CD4-positive, alpha-beta T cell (primary cell): ENCODE results near the gene BORCS5. TPM values are rescaled to one million over a fixed set of nuclear protein-coding genes. Genes with fewer than 3 reads are reported as not detected.
"Not testable (repeated sequence)": the region's sequence is repeated elsewhere in the genome, so short reads cannot be mapped to it uniquely, and the experiment has no call there.

Experiments
- ATAC-seq: fragments of 200-7000 bp; cut with Tn5 transposase; one replicate; pipeline ENCODE4 v1.10.0; 2022; ENCODE audit warnings: mild to moderate bottlenecking; ENCODE audit not compliant: poor library complexity
- CTCF ChIA-PET: fragments of 350-600 bp; sonication (Branson Sonifier 250); formaldehyde crosslinking; loops from one replicate; lab custom pipeline; 2021; ENCODE audit warnings: antibody characterized with exemption, inconsistent platforms; lab: Charles Lee
- POLR2A ChIA-PET: fragments of 350-600 bp; sonication (Branson Sonifier 250); formaldehyde crosslinking; loops from one replicate; lab custom pipeline; 2021; ENCODE audit warnings: antibody characterized with exemption, inconsistent platforms; lab: Charles Lee
- DNase-seq, 14 experiments: peaks; one replicate each; pipeline ENCODE4 v3.0.0-alpha.2; 2013 to 2020; ENCODE audit warnings: mixed read lengths in 2 of 14
- H3K27ac ChIP-seq, 2 donors: one replicate each; pipeline versions ENCODE4 v1.5.1 to v1.7.0; 2013; ENCODE audit warnings: low read length in 2 of 2, low read depth in 1 of 2, mild to moderate bottlenecking in 1 of 2
- H3K27me3 ChIP-seq, 2 experiments: 1 replicate in 1 of 2; 2 replicates in 1 of 2; pipeline versions ENCODE4 v1.6.1 to v1.7.0; 2013; ENCODE audit warnings: low read length in 2 of 2, control low read depth in 1 of 2, mild to moderate bottlenecking in 1 of 2, moderate library complexity in 1 of 2; ENCODE audit not compliant: insufficient read depth in 2 of 2, control insufficient read depth in 1 of 2
- H3K36me3 ChIP-seq: one replicate; pipeline ENCODE4 v1.6.1; 2013; ENCODE audit warnings: low read length, control low read depth; ENCODE audit not compliant: insufficient read depth
- H3K4me1 ChIP-seq: one replicate; pipeline ENCODE4 v1.6.1; 2013; ENCODE audit warnings: low read length, control low read depth; ENCODE audit not compliant: insufficient read depth
- H3K4me3 ChIP-seq: one replicate; pipeline ENCODE4 v1.5.1; 2013; ENCODE audit warnings: mild to moderate bottlenecking, low read length, moderate library complexity
- H3K9me3 ChIP-seq, 2 experiments: 1 replicate in 1 of 2; 2 replicates in 1 of 2; pipeline versions ENCODE4 v1.6.1 to v1.7.0; 2013; ENCODE audit warnings: low read length in 2 of 2, mild to moderate bottlenecking in 2 of 2, control low read depth in 1 of 2, moderate library complexity in 1 of 2; ENCODE audit not compliant: control insufficient read depth in 1 of 2, insufficient read depth in 1 of 2
- H3K27ac Mint-ChIP-seq: one replicate; pipeline ENCODE4 v1.8.0; 2020; ENCODE audit warnings: mixed read lengths
- H3K27me3 Mint-ChIP-seq: one replicate; pipeline ENCODE4 v1.8.0; 2021; ENCODE audit warnings: mixed read lengths
- H3K36me3 Mint-ChIP-seq: one replicate; pipeline ENCODE4 v1.8.0; 2021; ENCODE audit warnings: low read depth, mixed read lengths
- H3K4me1 Mint-ChIP-seq: one replicate; pipeline ENCODE4 v1.8.0; 2021; ENCODE audit warnings: low read depth, mixed read lengths
- H3K4me3 Mint-ChIP-seq: one replicate; pipeline ENCODE4 v1.8.0; 2020; ENCODE audit warnings: mild to moderate bottlenecking, mixed read lengths
- H3K9me3 Mint-ChIP-seq: one replicate; pipeline ENCODE4 v1.8.0; 2020; ENCODE audit warnings: mixed read lengths
- intact Hi-C, 2 experiments: fragments of 100-400 bp; cut with DNase I in 1 of 2; cut with micrococcal nuclease in 1 of 2; formaldehyde crosslinking; loops; one replicate each; pipeline versions ENCODE4 v1.15.1 to v1.9.0; 2023 to 2025; cut with DNase I, micrococcal nuclease
- polyA plus RNA-seq, 2 donors: library from polyadenylated mRNA; unstranded; fragments of 120-200 nt; gene quantifications; one replicate each; pipeline ENCODE4 v1.2.1, GENCODE V29; 2013
- total RNA-seq, 174 experiments: library from RNA in 2 of 174; stranded (reverse) in 2 of 174; gene quantifications; one replicate each; pipeline ENCODE4 v1.2.3 and lab custom pipeline; 2021 to 2026
- TF ChIP-seq, protein P1 (sequence below): fragments of 200-600 bp; IDR thresholded peaks from one replicate; pipeline ENCODE4 v1.8.0; 2022; ENCODE audit warnings: antibody characterized with exemption, mild to moderate bottlenecking

The BORCS5 gene
- 10 to 100 TPM; 36.4 to 39.3 TPM for total RNA-seq
- polyA plus RNA-seq (2013, experiment 1 of 2): 10.2 TPM
- 9.9 TPM for polyA plus RNA-seq (2013, experiment 2 of 2)
- total RNA-seq (lab: John Stamatoyannopoulos, UW): 7.0 to 73.7 (median 22.5) reads per million in 172 experiments

GRCh38 chr12:12356896-12357718 lies at the start of gene BORCS5:
Gene BORCS5 (plus strand): TSS chr12:12357078. CDS start chr12:12357452, 374 bp downstream.
- peaks cover 27% of the 10 kb centered on the region for H3K36me3 Mint-ChIP-seq
- DNase-seq (peak; percentile 96 to 99 (median 98)), ATAC-seq (peak; percentile 85)
- POLR2A ChIA-PET: interaction anchor here (0.6 to 3.9 kb wide), 49 partner anchors 7 to 1743 kb away, joined by 3 to 175 read pairs (median 7); partner anchors contain the start of genes CDKN1B, CREBL2, DUSP16 and ETV6
- Histone ChIP-seq H3K36me3 (peaks cover 9% of the 10 kb centered on the region), H3K4me1 (peaks cover 41% of the 10 kb centered on the region), H3K4me3 (peak within 1 kb of the TSS; percentile 87), H3K27me3 (no peaks in the 10 kb centered on the region), H3K27ac (peak within 1 kb of the TSS; percentile 86 to 93), H3K9me3 (no peaks in the 10 kb centered on the region)
- no peaks in the 10 kb centered on the region for H3K9me3 Mint-ChIP-seq
- H3K27me3 Mint-ChIP-seq: no peaks in the 10 kb centered on the region
- TF ChIP-seq, protein P1, sequence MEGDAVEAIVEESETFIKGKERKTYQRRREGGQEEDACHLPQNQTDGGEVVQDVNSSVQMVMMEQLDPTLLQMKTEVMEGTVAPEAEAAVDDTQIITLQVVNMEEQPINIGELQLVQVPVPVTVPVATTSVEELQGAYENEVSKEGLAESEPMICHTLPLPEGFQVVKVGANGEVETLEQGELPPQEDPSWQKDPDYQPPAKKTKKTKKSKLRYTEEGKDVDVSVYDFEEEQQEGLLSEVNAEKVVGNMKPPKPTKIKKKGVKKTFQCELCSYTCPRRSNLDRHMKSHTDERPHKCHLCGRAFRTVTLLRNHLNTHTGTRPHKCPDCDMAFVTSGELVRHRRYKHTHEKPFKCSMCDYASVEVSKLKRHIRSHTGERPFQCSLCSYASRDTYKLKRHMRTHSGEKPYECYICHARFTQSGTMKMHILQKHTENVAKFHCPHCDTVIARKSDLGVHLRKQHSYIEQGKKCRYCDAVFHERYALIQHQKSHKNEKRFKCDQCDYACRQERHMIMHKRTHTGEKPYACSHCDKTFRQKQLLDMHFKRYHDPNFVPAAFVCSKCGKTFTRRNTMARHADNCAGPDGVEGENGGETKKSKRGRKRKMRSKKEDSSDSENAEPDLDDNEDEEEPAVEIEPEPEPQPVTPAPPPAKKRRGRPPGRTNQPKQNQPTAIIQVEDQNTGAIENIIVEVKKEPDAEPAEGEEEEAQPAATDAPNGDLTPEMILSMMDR: peak; percentile 30
- H3K27ac Mint-ChIP-seq: peak within 1 kb of the TSS; percentile 97
- peak within 1 kb of the TSS; percentile 94 for H3K4me3 Mint-ChIP-seq
- CTCF ChIA-PET: interaction anchor here (0.6 to 2.9 kb wide), 16 partner anchors 9 to 379 kb away, joined by 3 to 13 read pairs (median 4); no protein-coding TSS in a partner anchor
- peaks cover 65% of the 10 kb centered on the region for H3K4me1 Mint-ChIP-seq
- intact Hi-C loops: loop anchor here (2.0 to 10.0 kb wide), 9 partner anchors 205 to 1742 kb away; partner anchors contain the start of genes CREBL2 (in 2 of the 2), DDX47 (in 1 of the 2), DUSP16 (in 1 of the 2) and GSG1 (in 1 of the 2)

GRCh38 chr12:12310695-12311094 lies 46.2 kb upstream of the BORCS5 start:
- DNase-seq, ATAC-seq, H3K27ac Mint-ChIP-seq, POLR2A ChIA-PET, H3K4me1 Mint-ChIP-seq, H3K9me3 Mint-ChIP-seq, H3K36me3 Mint-ChIP-seq, intact Hi-C loops, H3K4me3 ChIP-seq, H3K27ac ChIP-seq, H3K36me3 ChIP-seq, H3K4me1 ChIP-seq, H3K27me3 Mint-ChIP-seq, H3K27me3 ChIP-seq, CTCF ChIA-PET, H3K4me3 Mint-ChIP-seq, H3K9me3 ChIP-seq: not testable (repeated sequence)

DNA sequence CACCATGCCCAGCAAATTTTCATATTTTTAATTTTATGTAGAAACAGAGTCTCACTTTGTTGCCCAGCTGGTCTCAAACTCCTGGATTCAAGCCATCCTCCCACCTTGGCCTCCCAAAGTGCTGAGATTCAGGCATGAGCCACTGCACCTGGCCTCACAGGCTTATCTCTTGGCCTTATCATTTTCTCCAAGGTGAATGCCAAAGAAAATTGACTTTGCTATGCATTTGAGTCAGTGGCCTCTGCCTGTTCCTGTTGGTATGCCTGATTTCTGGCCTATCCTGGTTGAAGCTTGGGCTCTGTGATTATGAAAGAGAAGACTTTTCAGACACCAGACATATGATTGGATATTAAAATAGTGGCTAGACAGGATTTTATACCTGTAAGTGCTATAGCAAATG lies 41.0 kb upstream of the BORCS5 start:
- TF ChIP-seq, protein P1: no peak
- H3K9me3 Mint-ChIP-seq: no peaks in the 10 kb centered on the region
- H3K36me3 ChIP-seq: no peaks in the 10 kb centered on the region
- intact Hi-C loops: no loop called here
- CTCF ChIA-PET: interaction anchor here (1.6 kb wide), 1 partner anchor 18 kb away, joined by 3 read pairs; no protein-coding TSS in a partner anchor
- no peak overlapping the region for H3K27ac ChIP-seq
- no peaks in the 10 kb centered on the region for H3K4me1 Mint-ChIP-seq
- no peak overlapping the region for H3K4me3 ChIP-seq
- no peaks in the 10 kb centered on the region for H3K27me3 ChIP-seq
- H3K9me3 ChIP-seq: peaks cover 0 to 4% of the 10 kb centered on the region in 2 experiments
- no peaks in the 10 kb centered on the region for H3K4me1 ChIP-seq
- H3K27me3 Mint-ChIP-seq: no peaks in the 10 kb centered on the region
- POLR2A ChIA-PET: no interaction called here
- no peak overlapping the region for H3K4me3 Mint-ChIP-seq
- no peaks in the 10 kb centered on the region for H3K36me3 Mint-ChIP-seq
- no peak for DNase-seq
- no peak for ATAC-seq
- H3K27ac Mint-ChIP-seq: no peak overlapping the region
